PC-3 (cell line): Measurements from ENCODE around the gene TMEM131L. TPM values are rescaled to one million over a fixed set of nuclear protein-coding genes. Genes with fewer than 3 reads are reported as not detected.

Source experiments
- ATAC-seq: fragments of 200-7000 bp; cut with Tn5 transposase; 2 replicates; pipeline ENCODE4 v1.9.1; 2020; ENCODE audit warnings: mild to moderate bottlenecking, moderate library complexity
- BruUV-seq: library from RNA; stranded (reverse); fragments of 400-500 nt; replicated peaks from 2 replicates; lab custom pipeline; 2021; lab: Mats Ljungman, UMichigan
- CTCF ChIA-PET: fragments of 300-600 bp; sonication (Branson Sonifier 250); formaldehyde crosslinking; loops from one replicate; lab custom pipeline; 2022; ENCODE audit warnings: antibody characterized with exemption; lab: Charles Lee
- POLR2A ChIA-PET: fragments of 300-600 bp; sonication (Branson Sonifier 250); formaldehyde crosslinking; loops from one replicate; lab custom pipeline; 2022; ENCODE audit warnings: antibody characterized with exemption; ENCODE audit not compliant: unreplicated experiment; lab: Charles Lee
- DNase-seq: peaks from one replicate; pipeline ENCODE4 v3.0.0-alpha.2; 2015
- H2AFZ ChIP-seq: fragments of 300-600 bp; sonication (generic); 2 replicates; pipeline ENCODE4 v1.6.0; 2016; ENCODE audit warnings: antibody characterized with exemption, low read length
- H3F3A ChIP-seq: fragments of 300-600 bp; sonication (generic); one replicate; pipeline ENCODE4 v1.6.0; 2017; ENCODE audit warnings: antibody characterized with exemption, low read length, control low read depth, mild to moderate bottlenecking; ENCODE audit not compliant: unreplicated experiment
- H3K27ac ChIP-seq: fragments of 300-600 bp; sonication (generic); 2 replicates; pipeline ENCODE4 v1.5.1; 2016; ENCODE audit warnings: mild to moderate bottlenecking, low read length
- H3K27me3 ChIP-seq: fragments of 300-600 bp; sonication (generic); 2 replicates; pipeline ENCODE4 v1.6.1; 2016; ENCODE audit warnings: low read length, mixed read lengths
- H3K36me3 ChIP-seq: fragments of 300-600 bp; sonication (generic); 2 replicates; pipeline ENCODE4 v1.6.1; 2016; ENCODE audit warnings: low read depth, mixed run types, low read length, mixed read lengths
- H3K4me1 ChIP-seq: fragments of 300-600 bp; sonication (generic); 2 replicates; pipeline ENCODE4 v1.5.1; 2016; ENCODE audit warnings: low read length; ENCODE audit not compliant: insufficient read depth
- H3K4me2 ChIP-seq: fragments of 300-600 bp; sonication (generic); 2 replicates; pipeline ENCODE4 v1.6.0; 2016; ENCODE audit warnings: low read length
- H3K4me3 ChIP-seq: fragments of 300-600 bp; sonication (generic); 2 replicates; pipeline ENCODE4 v1.5.1; 2016; ENCODE audit warnings: mild to moderate bottlenecking, low read length, mixed read lengths
- H3K79me2 ChIP-seq: fragments of 300-600 bp; sonication (generic); 2 replicates; pipeline ENCODE4 v1.6.1; 2017; ENCODE audit warnings: low read length, mixed read lengths
- H3K9ac ChIP-seq: fragments of 300-600 bp; sonication (generic); 2 replicates; pipeline ENCODE4 v1.6.0; 2016; ENCODE audit warnings: mild to moderate bottlenecking, low read length
- H3K9me2 ChIP-seq: fragments of 300-600 bp; sonication (generic); replicated peaks from 2 replicates; pipeline ENCODE4 v1.6.1; 2016; ENCODE audit warnings: mixed run types, low read length, mixed read lengths
- H3K9me3 ChIP-seq: fragments of 300-600 bp; sonication (generic); 2 replicates; pipeline ENCODE4 v1.6.1; 2016; ENCODE audit warnings: low read length, mixed read lengths
- H4K20me1 ChIP-seq: fragments of 300-600 bp; sonication (generic); 2 replicates; pipeline ENCODE4 v1.6.1; 2016; ENCODE audit warnings: low read length, mixed read lengths
- CTCF ChIP-seq: fragments of 300-600 bp; sonication (generic); conservative IDR thresholded peaks from 2 replicates; pipeline ENCODE4 v1.5.1; 2017; ENCODE audit warnings: antibody characterized with exemption, low read depth, mild to moderate bottlenecking, low read length
- EZH2 ChIP-seq: fragments of 300-600 bp; sonication (generic); IDR thresholded peaks from one replicate; pipeline ENCODE4 v1.6.1; 2017; ENCODE audit warnings: antibody characterized with exemption, mild to moderate bottlenecking, low read length; ENCODE audit not compliant: unreplicated experiment
- EZH2phosphoT487 ChIP-seq: fragments of 300-600 bp; sonication (generic); IDR thresholded peaks from 2 replicates; pipeline ENCODE4 v1.6.1; 2018; ENCODE audit warnings: mild to moderate bottlenecking, antibody characterized with exemption, low read length, borderline replicate concordance
- intact Hi-C: fragments of 100-400 bp; cut with micrococcal nuclease; formaldehyde crosslinking; loops from 2 replicates; pipeline ENCODE4 v1.9.0; 2023
- total RNA-seq: library from RNA; depleted of rRNA; stranded (reverse); fragments of >200 nt; gene quantifications from 2 replicates; pipeline ENCODE4 v1.2.3, GENCODE V29; 2014

The TMEM131L gene
- total RNA-seq, 1 experiment from 2014 or later: 7.7 TPM

GRCh38 chr4:153426207-153426885, 39.8 kb upstream of the TMEM131L start:
- Histone ChIP-seq H3F3A (no peaks in the 10 kb centered on the region), H3K9me3 (no peaks in the 10 kb centered on the region), H3K79me2 (no peaks in the 10 kb centered on the region), H3K9me2 (no peaks in the 10 kb centered on the region), H3K27ac (no peak overlapping the region), H4K20me1 (no peaks in the 10 kb centered on the region), H3K36me3 (no peaks in the 10 kb centered on the region), H3K4me2 (no peak overlapping the region), H3K4me3 (no peak overlapping the region), H3K9ac (no peak overlapping the region), H3K27me3 (no peaks in the 10 kb centered on the region), H3K4me1 (peaks cover 6% of the 10 kb centered on the region; the same call in 1 of the 2 replicates), H2AFZ (no peak overlapping the region)
- no peak for ATAC-seq
- BruUV-seq: no TSS peak
- CTCF ChIA-PET: no interaction called here
- no peak for DNase-seq
- TF ChIP-seq EZH2phosphoT487: no peak
- TF ChIP-seq CTCF: no peak
- TF ChIP-seq EZH2: no peak
- intact Hi-C loops: no loop called here
- POLR2A ChIA-PET: interaction anchor here (0.6 kb wide), 1 partner anchor 89 kb away, joined by 3 read pairs; no protein-coding TSS in a partner anchor

- POLR2A ChIA-PET: interaction anchor here (1.1 kb wide), 1 partner anchor 82 kb away, joined by 4 read pairs; no protein-coding TSS in a partner anchor
- Histone ChIP-seq H4K20me1 (no peaks in the 10 kb centered on the region), H3K9me3 (no peaks in the 10 kb centered on the region), H3K4me2 (no peak overlapping the region; the same call in 1 of the 2 replicates), H3K9me2 (no peaks in the 10 kb centered on the region), H3K9ac (no peak overlapping the region), H3K4me3 (no peak overlapping the region), H2AFZ (no peak overlapping the region), H3K27ac (no peak overlapping the region), H3K79me2 (no peaks in the 10 kb centered on the region), H3K36me3 (no peaks in the 10 kb centered on the region), H3K4me1 (peaks cover 6% of the 10 kb centered on the region; the same call in 1 of the 2 replicates), H3K27me3 (no peaks in the 10 kb centered on the region), H3F3A (no peaks in the 10 kb centered on the region)
- CTCF ChIA-PET: no interaction called here
- TF ChIP-seq CTCF: no peak
- no peak for TF ChIP-seq EZH2
- no peak for TF ChIP-seq EZH2phosphoT487
- peak; percentile 50 for DNase-seq
- intact Hi-C loops: no loop called here
- no TSS peak for BruUV-seq
- peak; percentile 27; the same call in 1 of the 2 replicates for ATAC-seq
Measured at GRCh38 chr4:153427363-153428071, 38.6 kb upstream of the TMEM131L start.
